HG02938 (cell line): ENCODE measurements around the gene GABRG2.
"Not testable (repeated sequence)": the region's sequence is repeated elsewhere in the genome, so short reads cannot be mapped to it uniquely, and the experiment has no call there.

Experiments
- ATAC-seq: cut with Tn5 transposase; IDR thresholded peaks from one replicate; pipeline ENCODE4 v1.9.1; 2021; ENCODE audit warnings: mild to moderate bottlenecking, moderate library complexity; ENCODE audit not compliant: unreplicated experiment

GABRG2 gene

GRCh38 chr5:162067655-162068411, at the start of gene GABRG2:
Gene GABRG2 (plus strand): TSS chr5:162067773. CDS start chr5:162068000, 227 bp downstream.
- no peak for ATAC-seq

- ATAC-seq = no peak
Measured at GRCh38 chr5:162025312-162025711, 42.3 kb upstream of the GABRG2 start.

GRCh38 chr5:162026803-162027202, 40.8 kb upstream of the GABRG2 start:
- ATAC-seq = no peak

GRCh38 chr5:162037431-162037830, 30.1 kb upstream of the GABRG2 start:
- ATAC-seq = no peak

- ATAC-seq = no peak
Measured at GRCh38 chr5:162047279-162047678, 20.3 kb upstream of the GABRG2 start.

- no peak for ATAC-seq
Measured at GRCh38 chr5:162052676-162053075, 14.9 kb upstream of the GABRG2 start.

- ATAC-seq = not testable (repeated sequence)
Measured at GRCh38 chr5:162055095-162055494, 12.5 kb upstream of the GABRG2 start.

GRCh38 chr5:162067162-162067561, 411 bp upstream of the GABRG2 start:
- no peak for ATAC-seq

- no peak for ATAC-seq
Measured at GRCh38 chr5:162068412-162068811, 839 bp downstream of the GABRG2 start.

- no peak for ATAC-seq
Measured at GRCh38 chr5:162068936-162069335, 1.4 kb downstream of the GABRG2 start.

- no peak for ATAC-seq
Measured at GRCh38 chr5:162078805-162079204, 11.2 kb downstream of the GABRG2 start.

- ATAC-seq = no peak
Measured at GRCh38 chr5:162091336-162091735, 23.8 kb downstream of the GABRG2 start.

- no peak for ATAC-seq
Measured at GRCh38 chr5:162096448-162096847, 28.9 kb downstream of the GABRG2 start.

GRCh38 chr5:162107591-162107990, 40.0 kb downstream of the GABRG2 start:
- no peak for ATAC-seq

- no peak for ATAC-seq
Measured at GRCh38 chr5:162119801-162120200, 52.2 kb downstream of the GABRG2 start.

GRCh38 chr5:162128117-162128516, 60.5 kb downstream of the GABRG2 start:
- ATAC-seq = no peak

- no peak for ATAC-seq
Measured at GRCh38 chr5:162132348-162132747, 64.8 kb downstream of the GABRG2 start.

GRCh38 chr5:162139190-162139589, 71.6 kb downstream of the GABRG2 start:
- ATAC-seq = no peak

- ATAC-seq = no peak
Measured at GRCh38 chr5:162154242-162154641, 86.7 kb downstream of the GABRG2 start.

- no peak for ATAC-seq
Measured at GRCh38 chr5:162160401-162160800, 92.8 kb downstream of the GABRG2 start.

GRCh38 chr5:162163663-162164062, 96.1 kb downstream of the GABRG2 start:
- ATAC-seq = no peak

- no peak for ATAC-seq
Measured at GRCh38 chr5:162174358-162174974, 106.9 kb downstream of the GABRG2 start.
